Limb (tissue), 2 donors: ENCODE data around the gene PPFIBP1.
A peak's percentile ranks its signal among the peaks of the same experiment; 100 is the strongest.
"Not testable (repeated sequence)": the region's sequence is repeated elsewhere in the genome, so short reads cannot be mapped to it uniquely, and the experiment has no call there.

Experiments
- DNase-seq, 2 donors: peaks; one replicate each; pipeline ENCODE4 v3.0.0-alpha.2; 2016; ENCODE audit errors: extremely low spot score in 2 of 2

The PPFIBP1 gene

DNA sequence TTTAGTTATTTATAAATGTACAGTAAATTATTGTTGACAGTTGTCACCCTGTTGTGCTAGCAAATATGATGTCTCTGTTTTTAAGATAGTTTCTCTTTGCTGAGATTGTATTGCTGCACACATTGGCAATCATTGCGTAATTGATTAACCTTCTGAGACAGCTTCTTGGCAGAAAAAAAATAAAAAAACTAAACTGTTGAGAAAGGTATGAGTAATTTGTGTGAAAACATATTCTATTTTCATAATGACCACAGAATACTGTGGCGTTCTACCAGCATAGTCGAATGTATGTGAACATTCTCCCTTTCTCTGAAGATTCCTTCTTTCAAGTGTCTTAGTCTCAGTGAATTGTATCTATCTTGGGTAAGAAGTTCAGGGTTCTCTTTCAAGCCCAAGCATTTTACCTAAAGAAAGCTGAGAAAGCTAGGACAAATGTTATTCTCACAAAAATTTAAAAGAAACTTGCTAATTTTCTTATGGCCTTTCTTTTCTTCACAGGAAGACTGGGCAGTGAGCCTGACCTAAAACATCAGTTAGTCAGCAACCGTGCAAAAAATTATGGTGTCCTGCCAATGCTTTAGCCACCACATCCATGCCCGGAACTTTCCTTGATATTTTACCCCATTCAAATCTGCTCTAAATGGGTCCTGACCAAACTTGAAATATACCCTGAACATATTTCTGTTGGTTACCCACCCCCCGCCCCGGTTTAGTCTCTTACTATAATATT, 103.3 kb downstream of the PPFIBP1 start:
- no peak for DNase-seq

DNA sequence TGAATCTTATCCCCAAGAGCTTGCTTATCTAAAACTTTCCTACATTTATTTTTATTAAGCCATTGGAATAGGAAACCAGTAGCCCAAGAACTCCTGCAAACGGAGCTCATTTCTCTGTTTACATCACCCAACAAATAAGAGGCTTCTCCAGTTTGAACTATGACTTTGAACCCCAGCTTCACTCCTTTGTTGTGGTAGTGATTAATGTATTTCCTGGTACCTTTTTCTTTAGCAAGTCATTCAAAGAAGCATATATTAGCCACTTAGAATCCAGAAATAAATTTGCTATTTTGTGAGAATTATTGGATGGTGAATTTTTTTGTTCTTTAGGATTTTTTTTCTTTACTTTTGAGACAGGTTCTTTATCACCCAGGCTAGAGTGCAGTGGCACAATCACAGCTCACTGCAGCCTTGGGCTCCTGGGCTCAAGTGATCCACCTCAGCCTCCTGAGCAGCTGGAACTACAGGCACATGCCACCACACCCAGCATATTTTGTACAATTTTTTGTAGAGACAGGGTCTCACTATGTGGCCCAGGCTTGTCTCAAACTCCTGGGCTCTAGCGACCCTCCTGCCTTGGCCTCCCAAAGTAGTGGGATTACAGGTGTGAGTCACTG, 104.0 kb downstream of the PPFIBP1 start:
- DNase-seq, result not testable (repeated sequence)

DNA sequence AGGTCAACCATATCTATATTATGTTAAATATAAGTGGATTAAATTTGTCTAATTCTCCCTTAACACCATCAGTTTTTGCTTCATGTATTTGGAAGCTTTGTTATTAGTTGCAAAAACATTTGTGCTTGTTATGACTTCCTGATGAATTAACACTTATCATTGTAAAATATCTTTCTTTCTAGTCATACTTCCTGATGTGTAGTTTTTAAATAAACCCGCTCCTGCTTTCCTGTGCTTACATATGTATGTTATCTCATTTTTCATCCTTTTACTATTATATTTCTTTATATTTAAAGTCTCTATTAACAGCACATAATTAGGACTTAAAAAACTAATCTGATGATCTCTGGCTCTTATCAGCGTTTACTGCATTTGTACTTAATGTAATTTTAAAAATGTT, 106.2 kb downstream of the PPFIBP1 start:
- DNase-seq, result not testable (repeated sequence)

DNA sequence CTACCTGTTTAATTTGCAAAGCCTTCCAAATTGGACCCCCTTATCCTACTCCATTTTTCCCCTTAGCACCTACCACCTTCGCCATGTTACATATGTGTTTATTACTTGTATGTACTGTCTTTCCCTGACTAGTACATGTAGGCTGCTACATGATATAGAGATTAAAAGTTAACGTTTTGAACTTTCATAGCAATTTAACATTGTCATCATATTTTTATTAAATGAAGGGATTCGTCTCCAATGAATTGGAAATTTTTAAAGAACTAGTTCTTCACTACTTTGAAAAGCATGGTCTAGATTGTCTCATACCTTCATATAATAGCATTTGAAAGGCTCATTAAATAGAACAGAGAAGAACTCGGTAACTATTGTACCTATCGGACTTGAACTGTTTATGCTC, 107.4 kb downstream of the PPFIBP1 start:
- DNase-seq, result no peak

DNA sequence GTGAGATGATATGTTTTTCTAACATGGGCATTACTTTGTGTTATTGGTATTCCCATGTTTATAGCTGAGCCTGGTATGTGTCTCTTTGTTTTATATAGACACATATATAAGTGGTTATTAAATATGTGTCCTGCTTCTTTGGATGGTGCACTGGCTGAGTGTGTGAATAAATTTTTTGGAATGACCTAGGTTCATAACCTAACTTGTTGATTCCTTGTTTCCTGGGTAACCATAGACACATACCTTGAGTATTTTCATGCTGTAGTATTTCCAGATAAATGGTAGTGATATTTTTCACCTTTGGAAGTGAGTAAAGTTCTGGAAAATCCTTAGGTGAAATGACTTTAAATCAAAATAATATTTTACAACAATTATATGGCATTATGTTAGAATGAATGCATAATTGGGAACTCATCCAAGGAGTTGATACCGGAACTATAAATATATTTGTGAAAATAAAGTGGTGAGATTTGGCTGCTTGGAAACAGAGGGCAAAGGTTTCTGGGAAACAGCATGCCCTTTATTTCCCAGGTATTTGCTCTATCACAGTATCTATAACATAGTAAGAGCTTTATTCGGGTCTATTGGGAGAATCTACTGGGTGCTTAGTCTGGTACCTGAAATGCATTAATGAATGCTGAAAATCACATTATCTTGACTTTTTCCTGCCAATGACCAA, 107.9 kb downstream of the PPFIBP1 start:
- no peak for DNase-seq

DNA sequence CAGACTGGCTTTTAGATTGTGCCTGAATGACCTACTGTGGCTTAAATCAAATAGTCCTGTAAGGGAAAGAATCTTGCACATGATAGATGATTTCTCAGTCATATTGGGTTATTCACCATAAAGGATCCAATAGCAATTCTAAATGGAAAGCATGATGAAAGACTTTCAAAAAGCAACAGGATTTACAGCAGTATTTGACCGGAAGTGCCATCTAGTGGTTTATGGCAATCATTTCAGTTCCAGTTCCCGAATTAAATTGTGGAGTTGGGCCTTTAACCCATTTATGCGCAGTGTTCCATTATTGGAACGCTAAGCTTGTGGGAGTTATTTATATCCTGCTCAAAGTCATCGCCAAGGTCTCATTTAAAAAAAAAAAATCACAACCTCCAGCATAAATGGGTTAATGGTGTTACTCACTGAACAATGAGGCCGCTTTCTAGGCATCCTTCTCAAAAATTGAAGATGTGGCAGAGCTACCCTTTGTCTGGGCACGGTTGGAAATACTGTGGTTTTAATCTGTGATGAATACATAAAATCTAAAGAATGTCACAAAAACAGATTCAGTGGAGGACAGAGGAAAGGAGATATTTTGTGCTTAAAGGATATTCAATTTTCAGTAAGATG, 111.5 kb downstream of the PPFIBP1 start:
- peak in 1 of 2 donors; percentile 68 for DNase-seq

DNA sequence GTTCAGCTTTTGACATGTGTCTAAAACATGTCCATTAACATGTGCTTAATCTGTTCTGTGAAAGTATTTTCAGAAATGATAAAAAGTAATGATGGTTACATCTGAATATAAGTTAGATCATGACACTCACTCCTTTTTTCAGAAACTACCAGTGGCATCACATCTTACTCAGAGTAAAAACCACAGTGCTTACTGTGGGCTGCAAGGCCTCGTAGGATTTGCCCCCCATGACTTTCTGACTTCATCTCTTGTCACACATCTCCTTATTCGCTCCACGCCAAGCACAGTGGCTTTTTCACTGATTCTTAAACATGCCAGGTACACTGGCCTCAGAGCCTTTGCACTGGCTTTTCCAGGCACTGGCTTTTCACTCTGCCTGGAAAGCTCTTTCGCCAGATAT, 112.6 kb downstream of the PPFIBP1 start:
- not testable (repeated sequence) for DNase-seq

DNA sequence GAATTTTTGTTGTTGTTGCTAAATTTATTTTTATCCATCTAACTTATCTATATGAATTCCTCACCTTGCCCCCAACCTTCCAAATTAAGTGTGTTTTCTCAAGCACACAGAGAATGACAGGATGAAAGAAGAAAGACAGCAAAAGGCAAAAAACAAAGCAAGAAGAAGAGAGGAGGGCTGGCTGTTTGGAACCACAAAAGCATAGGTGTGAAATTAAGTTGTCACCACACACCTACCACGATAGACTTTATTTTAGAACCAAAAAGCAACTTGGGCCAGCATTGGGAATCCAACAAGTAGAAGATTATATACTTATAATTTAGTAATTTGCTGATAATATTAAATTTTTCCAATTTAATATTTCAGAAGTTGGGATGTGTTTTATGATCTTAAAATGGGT, 113.5 kb downstream of the PPFIBP1 start:
- no peak for DNase-seq

DNA sequence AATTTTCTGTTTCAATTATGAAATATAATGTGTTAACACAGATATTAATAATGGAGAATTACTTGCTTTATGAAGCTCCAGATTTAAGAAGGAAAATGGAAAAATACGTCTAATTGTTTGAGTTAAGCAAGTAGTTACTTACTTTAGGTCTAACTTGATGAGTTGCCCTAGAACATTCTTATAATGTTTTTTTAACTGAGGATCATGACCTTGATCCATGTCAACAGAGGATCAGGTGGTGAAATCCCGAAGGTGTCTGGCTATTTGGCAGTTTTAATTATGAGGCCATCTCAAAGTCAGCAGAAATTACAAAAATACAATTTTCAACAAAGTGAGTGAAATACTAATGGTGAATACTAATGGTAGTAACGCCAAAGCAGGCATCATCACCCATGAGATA, 115.3 kb downstream of the PPFIBP1 start:
- DNase-seq, result no peak

DNA sequence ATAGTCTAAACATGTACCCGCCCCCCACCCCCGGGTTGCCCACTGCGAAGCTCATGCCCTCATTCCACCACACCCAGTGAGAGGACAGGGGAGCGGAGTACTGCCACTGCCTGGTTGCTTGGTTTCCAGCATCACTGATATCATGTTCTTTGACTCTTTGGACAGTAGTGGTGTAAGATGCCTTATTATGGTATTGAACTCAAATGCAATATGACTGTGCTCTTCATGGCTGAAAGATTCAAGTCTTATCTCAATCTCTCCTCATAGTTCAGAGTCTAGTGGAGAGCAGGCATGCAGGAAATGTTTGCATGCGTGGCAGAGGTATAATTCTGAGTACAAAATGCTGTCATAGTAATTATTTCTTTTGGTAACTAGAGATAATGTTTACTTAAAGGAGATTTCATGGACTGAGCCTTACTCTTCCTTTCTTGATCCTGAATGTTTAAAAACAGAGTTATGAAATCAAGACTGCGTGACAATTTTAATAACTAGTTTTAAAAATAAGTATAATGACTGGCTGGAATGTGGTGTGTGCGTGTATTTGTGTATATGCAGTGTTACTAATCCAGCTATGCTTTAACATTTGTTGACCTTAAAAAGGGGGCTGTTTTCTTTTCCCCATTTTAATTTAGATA, 116.7 kb downstream of the PPFIBP1 start:
- DNase-seq, result not testable (repeated sequence)

DNA sequence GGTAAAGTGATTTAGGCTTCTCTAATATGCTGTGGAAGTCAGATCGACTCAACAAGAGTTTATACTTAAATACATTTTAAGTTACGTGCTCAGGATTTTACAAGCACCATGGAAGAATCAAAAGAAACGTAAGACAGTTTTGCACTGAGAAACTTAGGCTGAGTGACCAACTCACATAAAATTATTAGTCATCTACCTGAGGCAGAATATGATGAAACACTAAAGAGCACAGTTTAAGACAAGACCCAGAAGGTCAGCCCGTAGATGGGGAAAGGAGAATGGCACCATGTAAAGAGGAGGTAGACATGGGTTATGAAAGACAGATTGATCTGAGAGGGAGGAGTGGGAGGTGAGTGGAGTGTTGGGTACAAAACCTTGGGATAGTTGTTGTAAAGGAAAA, 118.4 kb downstream of the PPFIBP1 start:
- DNase-seq, result not testable (repeated sequence)

DNA sequence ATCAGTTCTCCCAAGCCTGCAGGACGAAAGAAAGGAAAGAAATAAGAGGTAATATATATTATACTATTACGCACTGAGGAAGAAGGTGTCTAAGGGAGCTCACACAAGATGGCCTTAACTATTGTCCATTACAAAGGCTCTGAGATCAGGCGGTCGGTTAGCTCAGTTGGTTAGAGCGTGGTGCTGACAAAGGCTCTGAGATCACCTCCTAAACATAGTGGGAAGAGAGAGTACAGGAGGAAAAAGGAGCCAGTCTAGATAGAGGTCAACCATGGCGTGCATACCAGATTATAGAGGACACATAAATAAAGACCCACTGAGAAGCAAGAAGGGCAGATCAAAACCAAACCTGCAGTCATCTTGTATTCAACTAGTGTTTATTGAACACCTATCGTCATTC, 118.9 kb downstream of the PPFIBP1 start:
- DNase-seq, result not testable (repeated sequence)

DNA sequence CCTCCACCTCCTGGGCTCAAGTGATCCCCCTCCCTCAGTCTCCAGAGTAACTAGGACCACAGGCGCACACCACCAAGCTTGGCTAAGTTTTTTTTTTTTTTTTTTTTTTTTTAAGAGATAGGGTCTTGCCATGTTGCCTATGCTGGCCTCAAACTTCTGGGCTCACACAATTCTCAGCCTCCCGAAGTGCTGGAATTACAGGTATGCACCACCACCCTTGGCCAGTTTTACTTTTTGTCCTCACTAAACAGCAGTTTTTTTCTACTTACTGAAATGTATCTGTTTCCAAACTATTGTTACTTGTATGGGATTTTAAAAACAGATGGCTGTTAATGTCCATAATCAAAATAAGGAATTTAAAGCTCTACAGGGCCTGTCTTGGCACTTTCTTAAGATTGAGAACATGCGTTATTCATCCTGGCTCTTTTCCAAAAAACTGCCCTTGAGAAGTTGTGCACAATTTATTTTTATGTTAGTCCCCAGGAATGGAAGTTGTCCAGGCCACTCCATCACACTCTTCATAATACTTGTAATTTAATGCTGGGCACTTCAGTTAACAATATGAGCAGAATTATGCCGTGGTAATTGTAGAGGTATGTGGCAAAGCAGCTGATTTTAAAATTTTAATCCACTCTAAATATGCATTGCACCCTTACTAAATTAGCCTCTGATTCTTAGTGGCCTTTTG, 120.3 kb downstream of the PPFIBP1 start:
- DNase-seq, result peak in 1 of 2 donors; percentile 59

DNA sequence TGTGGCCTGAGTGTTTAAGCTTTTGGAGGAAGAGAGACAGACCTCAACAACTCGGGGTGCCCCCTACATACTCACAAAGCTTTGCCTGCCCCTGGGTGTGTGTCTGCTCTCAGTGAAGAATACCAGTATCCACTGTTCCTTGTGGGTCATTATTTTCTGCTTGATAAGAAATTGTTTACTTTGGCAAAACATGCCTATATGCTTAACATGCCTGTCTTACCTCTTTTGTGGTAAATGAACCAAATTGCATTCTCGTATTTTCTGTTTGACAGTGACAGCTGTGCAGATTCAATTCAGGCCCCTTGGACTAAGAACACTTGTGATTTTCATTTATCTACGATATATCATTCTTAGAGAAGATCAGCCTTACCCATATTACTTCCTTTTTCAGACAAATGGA, 121.7 kb downstream of the PPFIBP1 start:
- no peak for DNase-seq

DNA sequence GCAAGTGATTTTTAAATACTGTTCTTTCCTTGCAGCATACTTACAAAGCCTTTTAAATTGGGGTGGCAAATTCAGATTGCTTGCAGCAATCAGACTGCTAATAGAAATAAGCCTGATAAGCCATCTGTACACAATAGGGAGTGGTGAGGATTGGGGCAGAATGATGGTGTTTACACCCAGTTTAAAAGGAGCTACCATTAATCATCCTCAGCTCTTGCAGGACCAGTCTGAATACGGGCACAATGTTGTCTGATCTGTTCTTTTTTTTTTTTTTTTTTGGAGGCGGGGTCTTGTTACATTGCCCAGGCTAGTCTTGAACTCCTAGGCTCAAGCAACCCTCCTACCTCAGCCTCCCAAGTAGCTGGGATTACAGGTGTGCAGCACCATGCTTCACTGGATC, 122.1 kb downstream of the PPFIBP1 start:
- no peak for DNase-seq

DNA sequence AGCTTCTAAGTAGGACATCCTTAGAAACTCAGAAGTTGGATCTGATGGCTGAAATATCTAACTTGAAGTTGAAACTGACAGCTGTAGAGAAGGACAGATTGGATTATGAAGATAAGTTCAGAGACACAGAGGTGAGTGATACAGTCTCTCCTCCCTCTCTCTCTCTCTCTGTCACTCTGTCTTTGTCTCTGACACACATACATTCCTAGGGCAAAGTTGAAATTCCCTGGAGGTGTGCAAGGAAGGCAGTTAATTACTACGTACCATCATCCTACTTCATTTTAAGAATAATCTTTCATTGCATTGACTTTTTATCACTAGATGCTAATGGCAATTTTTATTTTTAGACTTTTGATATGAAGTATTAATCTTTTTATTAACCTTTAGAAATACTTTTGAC, 126.0 kb downstream of the PPFIBP1 start:
- DNase-seq, result no peak

DNA sequence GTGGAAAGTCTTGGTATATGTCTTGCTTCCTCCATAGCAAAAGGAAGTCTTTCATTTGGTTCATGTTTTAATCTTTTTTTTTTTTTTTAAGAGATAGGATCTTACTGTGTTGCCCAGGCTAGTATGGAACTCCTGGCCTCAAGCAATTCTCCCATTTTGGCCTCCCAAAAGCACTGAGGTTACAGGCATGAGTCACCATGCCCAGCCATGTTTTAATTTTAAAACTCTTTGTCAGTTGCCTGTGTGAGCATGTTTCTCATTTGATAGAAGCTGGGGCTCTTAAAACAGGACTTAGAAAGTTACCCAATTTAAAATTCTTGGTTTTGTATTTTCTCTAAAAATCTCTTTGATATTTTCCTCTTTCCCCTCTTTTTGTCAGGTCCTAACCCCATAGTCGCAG, 127.2 kb downstream of the PPFIBP1 start:
- DNase-seq, result no peak

DNA sequence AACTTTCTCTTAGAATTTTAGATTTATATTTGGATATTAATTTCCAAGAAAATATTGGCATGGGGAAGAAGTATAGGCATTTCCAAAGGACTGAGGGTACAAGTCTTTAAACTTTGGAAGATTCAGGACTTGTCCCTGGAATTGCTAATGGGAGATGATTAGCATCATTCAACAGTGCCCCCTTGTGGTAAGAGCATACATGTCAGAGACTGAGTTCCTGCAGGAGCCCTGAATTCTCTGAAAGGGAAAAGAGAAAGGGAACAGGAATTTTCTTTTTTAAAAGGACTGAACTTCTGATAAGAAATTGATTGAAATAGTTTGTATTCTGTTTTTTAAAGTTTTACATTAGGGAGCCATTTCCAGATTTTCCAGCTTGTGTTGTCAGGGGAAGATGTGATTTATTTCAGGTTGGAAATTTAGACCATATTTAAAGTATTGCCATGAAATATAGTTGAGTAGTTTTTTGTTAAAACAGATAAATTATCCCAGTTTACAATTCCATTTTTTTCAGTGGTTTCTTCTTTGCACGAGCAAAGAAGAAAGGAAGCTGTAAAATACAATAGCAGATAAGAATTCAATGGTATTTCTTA, 128.3 kb downstream of the PPFIBP1 start:
- peak; percentile 59 to 87 for DNase-seq

DNA sequence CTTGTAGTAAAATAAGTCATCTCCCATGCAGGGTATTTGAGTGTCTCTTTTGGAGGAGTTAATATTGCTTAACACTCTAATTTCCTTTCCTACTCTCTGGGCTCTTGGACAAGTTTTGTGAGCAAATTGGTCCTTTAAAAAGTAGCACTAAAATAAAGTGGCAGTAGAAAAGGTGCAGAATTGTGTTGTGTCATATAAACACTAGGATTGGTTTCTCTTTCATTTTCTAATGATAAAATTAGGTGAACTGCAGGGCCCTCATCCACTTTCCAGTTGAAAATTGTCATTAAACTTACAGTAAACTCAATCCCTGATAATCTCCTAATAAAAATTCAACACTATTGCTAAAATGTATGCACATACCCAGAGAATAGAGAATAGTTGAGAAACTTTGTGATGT, 129.7 kb downstream of the PPFIBP1 start:
- no peak for DNase-seq

DNA sequence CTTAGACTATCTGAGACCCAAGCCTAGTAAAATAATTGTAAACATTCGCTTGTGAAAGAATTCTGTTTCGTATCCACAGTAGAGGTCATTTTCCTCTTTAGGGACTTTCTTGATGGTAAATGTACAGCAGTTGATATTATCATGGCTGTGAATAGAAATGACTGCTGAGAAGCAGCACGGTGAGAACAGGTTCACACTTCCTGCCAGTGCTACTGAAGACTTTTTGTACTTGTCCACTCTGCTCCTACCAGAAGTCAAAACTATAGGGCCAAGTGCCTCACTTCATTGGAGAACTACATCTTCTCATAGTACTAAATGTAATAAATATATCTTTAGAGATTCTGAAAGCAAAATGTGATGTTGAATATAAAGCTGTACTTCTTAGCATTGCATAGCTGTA, 131.5 kb downstream of the PPFIBP1 start:
- not testable (repeated sequence) for DNase-seq

DNA sequence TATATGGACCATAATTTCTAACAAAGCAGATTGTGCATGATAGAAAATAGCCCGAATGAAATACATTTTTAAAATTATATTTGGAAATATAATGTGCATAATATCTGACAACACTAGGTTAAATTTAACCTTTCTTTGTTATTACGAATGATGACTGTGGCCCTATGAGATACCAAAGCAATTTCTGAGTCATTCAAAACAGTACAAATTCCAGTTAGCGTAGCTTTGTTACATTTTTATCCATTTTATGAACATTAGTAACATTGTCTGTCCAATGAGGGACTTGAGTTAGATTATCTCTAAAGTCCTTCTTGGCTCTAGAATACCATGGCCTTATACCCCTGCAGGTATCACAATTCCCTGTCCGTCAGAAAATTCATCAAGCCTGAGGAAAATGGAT, 133.3 kb downstream of the PPFIBP1 start:
- no peak for DNase-seq
